ENCODE results near the gene TESPA1.

TESPA1 gene

DNA sequence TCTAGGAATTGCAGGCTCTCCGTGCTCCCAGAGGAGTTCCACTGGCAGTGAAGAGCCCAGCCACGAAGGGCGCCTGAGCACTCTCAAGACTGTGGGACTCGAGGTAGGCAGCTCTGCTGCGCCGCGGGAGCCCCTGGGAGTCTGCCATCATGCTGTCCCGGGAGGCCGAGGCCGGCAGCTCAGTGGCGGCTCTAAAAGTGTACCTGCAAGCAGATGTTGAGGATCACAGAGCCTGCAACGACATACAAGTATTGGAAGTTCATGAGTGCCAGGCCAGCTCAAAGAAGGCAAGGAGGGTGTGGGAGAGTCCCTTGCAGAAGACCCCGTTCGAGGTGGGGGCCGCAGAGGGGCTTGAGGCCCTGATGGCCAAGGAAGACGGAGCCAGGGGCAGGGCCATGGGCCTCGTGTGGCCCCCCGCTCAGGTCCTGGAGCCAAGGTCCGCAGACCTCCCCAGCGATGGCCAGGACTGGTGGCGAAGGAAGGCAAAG lies 67.5 kb downstream of the TESPA1 start:
- TF ChIP-seq GATA3 (IDR thresholded peaks at IDR 0.05; ENCODE audit: low read depth, low read length) (no peak), GATA2 (IDR thresholded peaks at IDR 0.05; ENCODE audit: low read depth, low read length) (no peak)
